GM21447 (cell line): ENCODE measurements around the gene PRKAR2B.
"Not testable (repeated sequence)": the region's sequence is repeated elsewhere in the genome, so short reads cannot be mapped to it uniquely, and the experiment has no call there.

Experiments
- ATAC-seq: cut with Tn5 transposase; IDR thresholded peaks from one replicate; pipeline ENCODE4 v1.9.1; 2021; ENCODE audit not compliant: unreplicated experiment

PRKAR2B gene

DNA sequence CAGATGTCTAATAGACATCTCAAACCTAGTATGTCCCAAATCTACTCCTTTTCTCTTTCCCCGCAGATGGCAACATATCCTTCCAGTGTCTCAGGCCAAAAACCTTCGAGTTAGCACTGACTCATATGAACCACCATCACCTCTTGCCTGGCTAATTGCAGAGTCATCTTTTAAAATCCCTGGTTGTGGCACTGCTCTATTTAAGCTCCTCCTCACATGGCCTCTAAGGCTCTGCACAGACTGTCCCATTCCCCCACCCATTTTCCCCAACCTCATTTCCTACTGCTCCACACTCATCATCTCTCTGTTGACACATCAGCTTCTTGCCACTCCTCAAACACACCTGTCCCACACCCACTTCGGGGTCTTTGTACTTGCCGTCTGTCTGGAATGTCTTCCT lies 107.5 kb downstream of the PRKAR2B start:
- ATAC-seq, result no peak

DNA sequence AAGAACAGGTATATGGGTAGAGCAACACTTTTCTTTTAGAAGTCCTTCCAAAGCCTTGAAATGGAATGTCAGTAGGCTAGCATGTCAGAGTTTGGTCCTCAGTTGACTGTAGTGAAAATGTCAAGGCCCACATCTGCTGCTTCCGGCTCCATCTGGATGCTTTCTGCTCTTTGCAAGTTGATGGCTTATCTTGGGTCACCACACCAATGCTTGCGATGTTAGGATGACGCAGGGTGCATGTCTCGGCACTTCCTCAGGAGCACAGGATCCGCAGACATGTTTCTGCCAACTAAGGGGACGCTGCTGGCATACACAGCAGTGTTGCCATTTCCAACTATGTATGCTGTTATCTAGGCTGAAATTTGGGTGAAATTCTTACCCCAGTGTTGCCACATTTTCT lies 110.3 kb downstream of the PRKAR2B start:
- ATAC-seq, result no peak

GRCh38 chr7:107155726-107156125 lies 111.2 kb downstream of the PRKAR2B start:
- ATAC-seq, result not testable (repeated sequence)

DNA sequence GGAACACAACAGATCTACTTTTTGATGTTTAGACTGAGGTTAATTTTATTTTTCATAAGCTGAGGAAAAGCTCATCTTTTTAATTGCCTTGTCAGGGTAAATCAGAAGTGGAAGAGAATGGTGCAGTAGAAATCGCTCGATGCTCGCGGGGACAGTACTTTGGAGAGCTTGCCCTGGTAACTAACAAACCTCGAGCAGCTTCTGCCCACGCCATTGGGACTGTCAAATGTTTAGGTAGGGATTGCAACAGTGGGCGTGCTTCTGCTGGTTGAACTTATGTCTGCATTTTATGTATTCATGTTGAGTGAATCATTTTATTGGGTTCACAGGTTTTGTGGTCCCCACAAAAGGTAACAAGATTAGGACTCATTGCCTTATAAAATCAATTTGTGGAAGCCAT lies 112.6 kb downstream of the PRKAR2B start:
- ATAC-seq, result no peak

GRCh38 chr7:107158028-107158427 lies 113.5 kb downstream of the PRKAR2B start:
- no peak for ATAC-seq

- no peak for ATAC-seq
These were observed 115.9 kb downstream of the PRKAR2B start for GRCh38 chr7:107160389-107160788.

DNA sequence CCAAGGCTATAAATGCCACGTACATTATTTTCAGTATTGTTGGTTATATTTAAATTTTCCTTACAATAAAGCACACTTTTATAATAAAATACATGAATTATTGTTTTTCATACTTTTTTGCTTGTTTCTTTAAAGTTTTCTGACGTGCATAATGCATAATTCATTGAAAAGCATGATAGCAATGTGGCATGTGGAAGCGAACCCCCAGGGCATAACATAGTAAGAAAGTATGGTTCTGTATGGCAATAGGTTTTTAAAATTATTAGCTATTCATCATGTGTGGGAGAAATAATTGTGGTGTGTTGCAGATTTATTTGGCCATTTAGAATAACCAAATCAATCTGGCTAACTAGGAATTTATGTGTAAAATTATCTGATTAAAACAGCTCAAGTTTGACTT lies 116.9 kb downstream of the PRKAR2B start:
- ATAC-seq, result no peak

DNA sequence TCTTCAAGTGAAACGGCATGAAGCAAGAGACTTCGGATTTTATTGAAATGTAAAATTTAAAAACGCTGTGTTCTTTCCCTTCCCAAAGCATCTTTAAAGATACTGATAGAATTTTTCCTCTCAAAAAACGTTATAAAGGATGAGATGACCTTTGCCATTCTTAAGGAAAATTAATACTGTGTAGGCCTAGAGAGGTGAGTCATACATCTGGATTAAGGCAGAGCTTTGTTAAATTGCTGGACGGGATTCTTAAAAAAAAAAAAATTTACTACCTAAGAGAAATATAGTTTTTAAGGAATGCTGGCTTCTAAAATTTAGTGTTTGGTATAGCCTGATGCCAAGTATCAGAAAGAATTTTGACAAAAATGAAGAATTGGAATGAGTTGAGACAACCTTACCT lies 118.0 kb downstream of the PRKAR2B start:
- no peak for ATAC-seq

DNA sequence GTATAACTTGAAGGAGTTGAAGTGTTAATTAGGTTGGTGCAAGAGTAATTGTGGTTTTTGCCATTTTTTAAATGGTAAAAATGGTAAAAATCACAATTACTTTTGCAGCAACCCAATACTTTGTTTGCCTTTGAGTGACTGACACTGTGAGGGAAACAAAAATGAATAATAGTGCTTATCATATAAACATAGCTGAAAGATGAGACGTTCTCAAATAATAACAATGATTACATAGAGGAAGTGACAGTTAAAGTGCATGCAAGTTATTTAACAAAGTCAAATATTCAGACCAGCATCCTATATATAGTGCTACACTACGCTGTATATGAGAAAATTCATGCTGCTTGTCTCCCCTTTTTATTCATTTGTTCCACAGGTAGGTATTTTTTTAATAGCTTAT lies 119.6 kb downstream of the PRKAR2B start:
- ATAC-seq, result no peak

DNA sequence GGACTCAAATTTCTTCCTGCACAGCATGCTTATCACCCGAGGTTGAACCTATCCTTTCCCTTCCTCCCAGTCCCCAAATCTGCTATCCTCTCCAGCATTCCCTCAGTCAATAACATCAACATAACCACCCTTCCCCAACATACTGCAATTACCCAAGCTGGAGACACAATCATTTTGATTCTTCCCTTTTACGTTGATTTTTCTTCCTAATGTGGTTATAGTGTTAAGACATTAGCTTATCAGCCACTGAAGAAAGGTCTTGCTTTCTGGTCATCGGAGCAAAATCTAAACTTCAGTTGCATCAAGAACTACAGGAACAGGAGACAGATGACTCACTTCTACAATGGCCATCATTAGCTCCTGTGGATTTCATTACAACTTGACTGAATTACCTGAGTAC lies 120.8 kb downstream of the PRKAR2B start:
- ATAC-seq, result no peak

DNA sequence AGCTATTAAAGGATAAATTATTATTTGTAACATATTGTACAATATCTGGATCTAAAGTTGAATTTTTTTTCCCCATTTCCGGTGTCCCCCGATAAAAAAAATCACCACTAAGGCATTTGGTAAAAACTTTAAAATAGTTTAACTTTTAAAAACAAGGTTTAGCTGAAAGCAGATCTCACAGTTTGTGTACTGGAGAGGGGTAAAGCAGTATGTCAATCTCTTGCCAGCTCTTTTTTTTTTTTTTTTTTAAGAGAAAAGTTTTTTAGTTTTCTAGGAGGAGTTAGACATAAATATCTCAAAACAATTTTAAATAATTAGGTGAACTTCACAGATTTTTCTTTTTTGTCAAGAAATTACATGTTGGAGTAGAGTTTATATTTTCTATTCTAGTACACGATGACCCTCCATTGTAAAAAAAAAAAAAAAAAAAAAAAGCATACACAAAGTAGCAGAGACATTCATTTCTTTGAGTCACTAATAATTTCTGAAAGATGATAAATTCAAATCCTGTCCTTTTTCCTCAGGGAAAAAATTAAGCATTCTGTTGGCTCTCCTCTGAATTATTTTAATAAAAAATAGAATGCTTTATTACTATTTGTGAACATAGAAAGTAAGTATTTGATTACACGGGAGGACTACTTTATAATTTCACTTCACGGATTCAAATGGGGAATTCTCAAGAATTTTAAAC lies 122.4 kb downstream of the PRKAR2B start:
- ATAC-seq, result no peak

DNA sequence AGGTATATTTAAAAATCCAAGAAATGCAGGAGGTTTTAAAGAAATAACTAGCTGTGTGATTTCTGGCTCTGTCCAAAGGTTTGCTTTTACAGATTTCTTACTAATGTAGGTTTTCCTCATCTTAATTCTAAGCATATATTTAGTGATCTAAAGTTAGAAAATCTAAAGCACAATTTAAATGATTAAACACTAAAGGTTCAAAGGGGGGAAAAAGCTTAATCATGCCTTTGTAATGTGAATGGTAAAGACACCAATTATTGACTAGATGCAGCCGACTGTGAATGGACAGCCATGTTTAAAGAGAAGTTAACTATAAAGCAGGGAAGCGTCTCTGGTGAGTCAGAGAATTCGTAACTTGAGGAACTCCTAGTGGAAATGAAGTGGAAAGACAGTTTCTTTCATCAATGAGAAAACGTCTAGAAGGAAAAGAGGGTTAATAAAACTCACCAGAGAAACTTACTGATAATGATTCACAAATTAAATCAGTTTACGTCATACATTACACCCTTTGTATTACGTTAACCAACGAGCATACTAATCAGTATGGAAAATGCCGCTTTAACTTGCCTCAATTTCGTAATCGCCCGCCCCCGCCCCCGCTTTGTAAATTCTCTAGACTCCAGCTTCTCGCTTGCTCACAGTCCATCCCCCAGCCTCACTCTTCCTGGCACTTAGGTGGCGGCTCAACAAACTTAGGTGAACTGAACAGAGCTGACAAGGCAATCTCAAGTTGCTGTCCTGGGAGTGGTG lies 123.2 kb downstream of the PRKAR2B start:
- peak; percentile 0 for ATAC-seq

DNA sequence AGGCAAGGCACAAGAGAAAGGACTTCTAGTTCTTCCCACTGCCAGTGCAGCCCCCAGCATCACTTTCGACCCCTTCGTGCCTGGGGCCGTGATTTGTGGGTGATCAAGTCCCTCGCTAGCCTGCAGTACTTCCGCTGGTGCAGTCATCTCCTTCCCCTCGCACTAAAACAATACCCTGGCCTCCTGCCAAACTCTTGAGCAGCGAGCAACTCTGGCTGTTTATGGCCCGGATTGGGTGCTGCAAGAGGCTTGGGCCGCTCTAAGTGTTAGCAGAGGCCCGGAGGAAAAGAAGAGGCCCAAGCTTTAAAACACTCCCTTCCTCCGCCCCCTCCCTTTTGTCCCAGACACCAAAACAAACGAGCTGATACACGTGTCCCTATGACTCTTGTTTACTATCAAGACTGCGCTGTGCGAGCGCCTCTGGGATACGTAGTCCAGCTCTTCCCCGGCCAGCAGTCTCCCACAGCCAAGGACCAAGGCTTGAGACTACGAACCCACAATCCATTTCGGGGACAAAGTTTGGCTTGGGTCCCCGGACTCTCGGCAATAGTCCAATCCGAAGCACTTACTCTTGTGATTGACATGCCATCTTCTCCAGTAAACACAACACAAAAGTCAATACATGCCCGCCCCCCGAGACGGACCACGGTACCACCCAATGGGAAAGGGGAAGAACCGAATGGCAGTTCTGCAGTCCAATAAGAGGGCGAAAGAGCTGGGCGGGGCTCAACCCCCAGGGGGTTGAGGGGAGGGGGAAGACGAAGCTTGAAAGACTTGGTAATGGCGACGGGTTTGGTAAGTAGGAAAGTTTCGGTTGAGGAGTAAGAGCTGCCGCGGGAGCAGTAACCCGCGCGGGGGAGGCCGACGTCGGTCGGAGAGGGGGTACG lies 124.0 kb downstream of the PRKAR2B start, which contains the start of gene HBP1:
TSS of gene HBP1 (plus strand) at position 771 of the 887 bp plus-strand sequence. CDS start 10,891 bp downstream, outside the sequence.
- ATAC-seq, result peak; percentile 85

DNA sequence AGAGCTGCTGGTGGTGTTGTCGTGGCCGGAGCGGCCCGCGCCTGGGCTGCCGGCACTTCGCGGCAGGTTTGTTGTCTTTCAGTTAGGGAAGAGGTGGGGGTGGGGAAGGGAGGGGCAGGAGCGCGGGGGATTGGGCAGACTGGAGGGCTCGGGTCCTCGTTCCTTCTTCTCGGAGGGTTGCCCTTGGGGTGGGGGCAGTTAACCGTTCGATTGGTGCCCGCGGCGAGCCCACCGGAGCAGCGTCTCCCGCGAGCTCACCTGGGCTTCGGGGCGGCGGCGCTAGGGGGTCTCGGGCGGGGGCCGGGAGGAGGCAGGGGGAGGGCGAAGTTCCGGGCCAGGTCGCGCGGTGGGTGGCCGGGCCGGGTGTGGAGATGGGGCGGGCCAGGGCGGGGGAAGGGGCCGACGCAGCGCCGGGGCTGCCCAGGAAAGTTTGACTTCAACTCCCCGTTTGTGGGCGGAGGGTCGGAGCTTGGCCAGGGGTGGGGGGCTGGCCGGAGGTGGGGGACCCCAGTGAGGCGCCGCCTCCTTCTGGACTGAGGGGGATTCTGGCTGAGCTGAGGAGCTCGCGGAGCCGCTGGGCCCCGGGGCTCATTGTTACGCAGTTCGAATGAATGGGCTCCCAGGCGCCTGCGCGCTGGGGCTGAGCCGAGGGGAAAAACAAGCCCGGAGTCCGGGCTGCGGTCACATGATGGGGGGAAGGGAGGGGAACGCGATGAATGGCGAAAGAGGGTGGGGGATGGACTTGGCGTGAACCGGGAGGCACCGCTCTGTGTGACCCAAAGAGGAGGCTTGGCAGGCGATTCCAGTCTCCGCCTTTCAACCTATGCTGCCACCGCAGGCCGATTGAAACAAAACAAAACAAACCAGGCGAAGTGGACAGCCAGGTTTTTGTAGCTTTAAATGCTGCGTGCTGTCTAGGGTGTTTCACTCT lies 124.9 kb downstream of the PRKAR2B start:
- peak; percentile 25 for ATAC-seq

GRCh38 chr7:107170051-107170915 lies 125.8 kb downstream of the PRKAR2B start:
- ATAC-seq, result no peak

GRCh38 chr7:107171496-107171895 lies 127.0 kb downstream of the PRKAR2B start:
- ATAC-seq, result no peak

- ATAC-seq, result no peak
These were observed 127.9 kb downstream of the PRKAR2B start for GRCh38 chr7:107172276-107173032.

- ATAC-seq, result no peak
These were observed 128.7 kb downstream of the PRKAR2B start for GRCh38 chr7:107173191-107173590.
